Psoas muscle (tissue), 8 donors: ENCODE results near the gene SOCS1. TPM values are rescaled to one million over a fixed set of nuclear protein-coding genes. Genes with fewer than 3 reads are reported as not detected.
A peak's percentile ranks its signal among the peaks of the same experiment; 100 is the strongest.

Experiments used
- ATAC-seq, 4 donors: fragments of 200-7000 bp; cut with Tn5 transposase; one replicate each; pipeline ENCODE4 v1.9.1; 2020; ENCODE audit warnings: moderate library complexity in 3 of 4, mild to moderate bottlenecking in 2 of 4
- DNase-seq, 2 donors: peaks; one replicate each; pipeline ENCODE4 v3.0.0-alpha.2; 2020
- H3K27ac ChIP-seq: fragments of 200-600 bp; one replicate; pipeline ENCODE4 v1.8.0; 2022
- H3K27me3 ChIP-seq, 3 donors: fragments of 200-600 bp in 1 of 3; one replicate each; pipeline versions ENCODE4 v1.6.1 to v1.8.0; 2013 to 2022; ENCODE audit warnings: low read length in 2 of 3, mild to moderate bottlenecking in 2 of 3, moderate library complexity in 1 of 3; ENCODE audit not compliant: insufficient read depth in 3 of 3
- H3K36me3 ChIP-seq, 2 donors: fragments of 200-600 bp in 1 of 2; one replicate each; pipeline versions ENCODE4 v1.6.1 to v1.8.0; 2013 to 2022; ENCODE audit warnings: low read depth in 1 of 2, mild to moderate bottlenecking in 1 of 2, moderate library complexity in 1 of 2; ENCODE audit not compliant: insufficient read depth in 1 of 2
- H3K4me1 ChIP-seq: fragments of 200-600 bp; one replicate; pipeline ENCODE4 v1.8.0; 2022
- H3K4me3 ChIP-seq: fragments of 200-600 bp; one replicate; pipeline ENCODE4 v1.8.0; 2022; ENCODE audit warnings: mild to moderate bottlenecking
- H3K9me3 ChIP-seq: fragments of 200-600 bp; one replicate; pipeline ENCODE4 v1.8.0; 2022
- CTCF ChIP-seq: fragments of 200-600 bp; IDR thresholded peaks from one replicate; pipeline ENCODE4 v1.8.0; 2022; ENCODE audit warnings: antibody characterized with exemption
- WGBS, 3 donors: extraction: QIAGEN DNeasy Blood & Tissue Kit; methylation state at CpG; one replicate each; pipeline versions ENCODE4 v1.1.6 to v1.1.7; 2013; 5-methylcytosine and 5-hydroxymethylcytosine counted together
- intact Hi-C, 2 donors: fragments of 100-400 bp; cut with DNase I; formaldehyde crosslinking; loops; one replicate each; pipeline versions ENCODE4 v1.11.0 to v1.14.2; 2022
- long read RNA-seq, 2 donors: library from polyadenylated mRNA; unstranded; transcript quantifications; one replicate each; pipeline ENCODE4 v2.0.0, GENCODE V29; 2021
- polyA plus RNA-seq, 3 donors: library from polyadenylated mRNA; stranded (reverse); fragments of 200-250 nt; gene quantifications; one replicate each; pipeline ENCODE4 v1.2.3, GENCODE V29; 2013
- total RNA-seq, 4 donors: library from RNA; stranded (reverse); fragmentation: NEBNext Ultra II Directional in 2 of 4; extraction: Animal tissue kit (Norgen Biotek cat#: 25700) in 2 of 4; gene quantifications; one replicate each; pipeline versions ENCODE4 v1.2.1 to v1.2.4, GENCODE V29; 2021 to 2023
- donor health status: healthy with polysubstance abuse.
- donor health status: DM: no; HTN: no; CAD: no; lungs with moderate emphysema.
- donor health status: Bipolar disorder and iron deficiency.
- donor health status: healthy.
- donor health status: DM: yes; HTN: yes; CAD: no.
- donor health status: DM: no; HTN: no; CAD: no.
- donor health status: DM: no; HTN: no; CAD: no.
- donor health status: DM: yes; HTN: yes; CAD: no.

Gene SOCS1, protein sequence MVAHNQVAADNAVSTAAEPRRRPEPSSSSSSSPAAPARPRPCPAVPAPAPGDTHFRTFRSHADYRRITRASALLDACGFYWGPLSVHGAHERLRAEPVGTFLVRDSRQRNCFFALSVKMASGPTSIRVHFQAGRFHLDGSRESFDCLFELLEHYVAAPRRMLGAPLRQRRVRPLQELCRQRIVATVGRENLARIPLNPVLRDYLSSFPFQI
- total RNA-seq (1 to 10 TPM in 2 of 4 donors, under 1 TPM in 2; 0.44 to 8.4 (median 1.5) TPM), polyA plus RNA-seq (10 to 100 TPM in 1 of 3 donors, 1 to 10 TPM in 1, under 1 TPM in 1; 0.72 to 12.6 (median 2.1) TPM)
- long read RNA-seq, donor 1 = 0 reads
- long read RNA-seq, donor 2, transcript SOCS1-201 (2 exons, 1,225 nt) = major isoform, 14 of 18 reads
- long read RNA-seq, donor 2, partial matches to known transcripts = 0 of 18 reads
- long read RNA-seq, donor 2, other reads (novel, unspliced or antisense) = 1 of 18 reads

- Histone ChIP-seq H3K4me1 (peaks cover 16% of the 10 kb centered on the region), H3K27ac (peak within 1 kb of the TSS; percentile 95), H3K36me3 (no peaks in the 10 kb centered on the region), H3K4me3 (peak within 1 kb of the TSS; percentile 96), H3K27me3 (no peaks in the 10 kb centered on the region), H3K9me3 (no peaks in the 10 kb centered on the region)
- intact Hi-C loops = loop anchor here (2.0 to 5.0 kb wide), 5 partner anchors 101 to 291 kb away; no protein-coding TSS in a partner anchor
- peak; percentile 78 for TF ChIP-seq CTCF
- WGBS, 3 donors = 1% methylated on average over 39 to 99 of the region's 100 CpGs
- ATAC-seq (peak; percentile 78 to 86 (median 83)), DNase-seq (peak; percentile 85 to 91)
These were observed at the start of gene SOCS1 for GRCh38 chr16:11255737-11256660. TSS of gene SOCS1 (minus strand) at chr16:11256204. CDS start at chr16:11255478, 726 bp downstream.

DNA sequence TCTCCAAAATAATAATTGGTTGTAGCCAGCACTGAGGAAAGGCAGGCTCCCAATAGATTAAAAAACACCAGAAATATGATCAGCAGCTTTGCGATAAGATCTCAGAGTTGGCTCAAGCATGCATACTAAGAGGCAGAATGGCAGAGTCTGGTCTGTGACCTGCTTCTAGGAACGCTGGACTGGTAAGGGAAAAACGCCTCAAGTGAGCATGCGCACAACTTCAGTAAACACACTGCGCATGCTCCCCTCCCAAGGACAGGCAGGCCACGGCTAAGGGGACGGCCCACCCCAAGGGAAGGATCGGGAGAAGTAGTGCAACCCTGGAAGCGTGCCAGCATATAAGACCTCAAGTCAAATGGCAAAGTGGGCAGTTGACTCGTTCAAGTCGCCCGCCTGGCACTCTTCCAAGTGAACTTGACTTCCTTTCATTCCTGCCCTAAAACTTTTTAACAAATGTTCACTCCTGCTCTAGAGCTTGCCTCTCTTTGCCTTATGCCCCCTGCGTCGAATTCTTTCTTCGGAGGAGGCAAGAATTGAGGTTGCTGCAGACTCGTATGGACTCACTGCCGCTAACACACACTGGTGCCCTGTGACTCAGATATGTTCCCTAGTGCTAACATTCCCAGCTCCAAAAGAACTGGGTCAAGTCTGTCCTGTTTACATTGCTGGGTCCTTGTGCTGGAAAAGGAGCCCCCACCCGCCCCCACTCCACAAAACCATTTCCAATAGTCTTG is 47.6 kb upstream of the SOCS1 start:
- Histone ChIP-seq H3K4me3 (no peak overlapping the region), H3K36me3 (no peaks in the 10 kb centered on the region), H3K27ac (no peak overlapping the region), H3K9me3 (no peaks in the 10 kb centered on the region), H3K27me3 (no peaks in the 10 kb centered on the region), H3K4me1 (no peaks in the 10 kb centered on the region)
- TF ChIP-seq CTCF = no peak
- intact Hi-C loops = no loop called here
- DNase-seq (no peak), ATAC-seq (no peak)
- WGBS, 3 donors = 56 to 63% (median 62%) methylated on average over 18 of the region's 18 CpGs

DNA sequence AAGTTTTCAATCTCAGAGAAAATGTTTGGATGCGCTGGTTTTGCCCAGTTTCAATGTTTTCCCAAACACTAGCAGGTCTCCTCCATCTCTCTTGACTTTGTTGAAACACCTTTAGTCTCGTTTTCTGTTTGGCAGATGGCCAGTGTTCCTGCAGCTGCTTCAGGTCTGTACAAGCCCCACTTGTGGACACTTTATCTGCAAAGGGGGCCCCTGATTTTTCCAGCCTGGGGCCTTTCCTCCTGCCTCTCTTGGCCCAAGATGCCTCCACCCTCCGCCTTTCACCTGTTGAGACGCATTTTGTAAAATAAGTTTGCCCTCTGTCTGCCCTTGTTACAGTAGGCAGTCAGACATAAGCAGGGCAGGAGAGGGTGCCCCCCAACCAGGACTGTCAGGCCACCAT is 47.0 kb upstream of the SOCS1 start:
- DNase-seq (no peak), ATAC-seq (no peak)
- WGBS, 3 donors = 54 to 76% (median 69%) methylated on average over 4 of the region's 4 CpGs
- H3K9me3 ChIP-seq = no peaks in the 10 kb centered on the region
- H3K36me3 ChIP-seq = no peaks in the 10 kb centered on the region
- no peak overlapping the region for H3K4me3 ChIP-seq
- no peaks in the 10 kb centered on the region for H3K27me3 ChIP-seq
- intact Hi-C loops = no loop called here
- no peak overlapping the region for H3K27ac ChIP-seq
- H3K4me1 ChIP-seq = peaks cover 5% of the 10 kb centered on the region
- TF ChIP-seq CTCF = no peak

DNA sequence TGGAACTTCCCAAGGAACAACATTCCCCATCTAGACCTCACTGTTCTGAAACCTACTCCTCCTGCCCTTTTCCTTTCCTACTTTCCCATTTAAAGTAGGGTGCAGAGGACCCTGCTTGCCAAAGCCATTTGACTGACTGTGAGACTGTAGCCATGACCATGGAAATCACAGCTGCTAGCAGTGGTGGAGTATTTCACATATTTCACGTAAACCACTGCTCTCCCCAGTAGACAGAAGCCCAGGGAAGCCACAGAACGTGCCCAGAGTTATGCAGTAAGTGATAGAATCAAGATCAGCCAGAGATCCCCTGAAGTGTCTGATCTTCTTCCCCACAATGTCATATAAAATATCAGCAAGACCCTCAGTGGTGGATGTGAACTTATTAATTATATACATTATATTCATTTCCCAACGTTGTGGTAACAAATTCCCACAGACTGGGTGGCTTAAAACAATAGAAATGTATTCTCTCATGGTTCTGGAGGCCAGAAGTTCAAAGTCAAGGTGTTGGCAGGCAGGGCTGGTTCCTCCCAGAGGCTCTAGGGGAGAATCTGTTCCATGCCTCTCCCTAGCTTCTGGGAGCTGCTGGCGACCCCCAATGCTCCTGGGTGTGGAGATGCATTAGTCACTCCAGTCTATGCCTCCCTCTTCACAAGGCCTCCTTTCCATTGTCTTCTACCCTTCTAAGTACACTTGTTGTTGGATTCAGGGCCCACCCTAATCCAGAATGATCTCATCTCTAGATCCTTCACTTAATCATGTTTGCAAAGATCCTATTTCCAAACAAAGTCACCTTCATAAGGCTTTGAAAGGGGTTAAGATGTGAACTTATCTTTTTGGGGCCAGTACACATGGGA is 45.9 kb upstream of the SOCS1 start:
- DNase-seq = no peak
- Histone ChIP-seq H3K27ac (no peak overlapping the region), H3K36me3 (no peaks in the 10 kb centered on the region), H3K4me1 (peaks cover 10% of the 10 kb centered on the region), H3K9me3 (no peaks in the 10 kb centered on the region), H3K4me3 (no peak overlapping the region), H3K27me3 (no peaks in the 10 kb centered on the region)
- intact Hi-C loops = no loop called here
- no peak for TF ChIP-seq CTCF
- no peak for ATAC-seq
- WGBS, 3 donors = 49 to 64% (median 62%) methylated on average over 4 of the region's 4 CpGs
